CD4-positive, alpha-beta T cell treated with Interleukin-2 at 100 ng/mL for 4 hours (primary cell): Measurements from ENCODE around the gene CADM2.

Experiments
- DNase-seq: peaks from one replicate; pipeline ENCODE4 v3.0.0-alpha.2; 2020; ENCODE audit warnings: low spot score

The CADM2 gene

GRCh38 chr3:85571835-85572234, 613.0 kb downstream of the CADM2 start:
- DNase-seq = no peak

GRCh38 chr3:85572426-85572825, 613.6 kb downstream of the CADM2 start:
- no peak for DNase-seq

GRCh38 chr3:85572978-85573377, 614.2 kb downstream of the CADM2 start:
- no peak for DNase-seq

- no peak for DNase-seq
Measured at GRCh38 chr3:85574006-85574705, 615.4 kb downstream of the CADM2 start.

GRCh38 chr3:85576091-85576690, 617.4 kb downstream of the CADM2 start:
- DNase-seq = peak; percentile 47

GRCh38 chr3:85576697-85577200, 618.0 kb downstream of the CADM2 start:
- DNase-seq = no peak

- DNase-seq = no peak
Measured at GRCh38 chr3:85584779-85585356, 626.1 kb downstream of the CADM2 start.

- no peak for DNase-seq
Measured at GRCh38 chr3:85586018-85586417, 627.2 kb downstream of the CADM2 start.

- DNase-seq = no peak
Measured at GRCh38 chr3:85589145-85589544, 630.4 kb downstream of the CADM2 start.

- no peak for DNase-seq
Measured at GRCh38 chr3:85591451-85591850, 632.7 kb downstream of the CADM2 start.

GRCh38 chr3:85592256-85592655, 633.5 kb downstream of the CADM2 start:
- DNase-seq = no peak

GRCh38 chr3:85594676-85595075, 635.9 kb downstream of the CADM2 start:
- no peak for DNase-seq

GRCh38 chr3:85603378-85603777, 644.6 kb downstream of the CADM2 start:
- DNase-seq = no peak

- DNase-seq = no peak
Measured at GRCh38 chr3:85604641-85605040, 645.9 kb downstream of the CADM2 start.

GRCh38 chr3:85605066-85605465, 646.3 kb downstream of the CADM2 start:
- DNase-seq = no peak

- no peak for DNase-seq
Measured at GRCh38 chr3:85626662-85627061, 667.9 kb downstream of the CADM2 start.

- DNase-seq = no peak
Measured at GRCh38 chr3:85627932-85628331, 669.1 kb downstream of the CADM2 start.

GRCh38 chr3:85631070-85631469, 672.3 kb downstream of the CADM2 start:
- DNase-seq = no peak

- DNase-seq = no peak
Measured at GRCh38 chr3:85632921-85633320, 674.1 kb downstream of the CADM2 start.

GRCh38 chr3:85652360-85652759, 693.6 kb downstream of the CADM2 start:
- no peak for DNase-seq

GRCh38 chr3:85660451-85660850, 701.7 kb downstream of the CADM2 start:
- no peak for DNase-seq

- no peak for DNase-seq
Measured at GRCh38 chr3:85662462-85662861, 703.7 kb downstream of the CADM2 start.

GRCh38 chr3:85667744-85668143, 709.0 kb downstream of the CADM2 start:
- DNase-seq = no peak
